K562 (cell line): ENCODE data around the gene ATXN1. TPM values are rescaled to one million over a fixed set of nuclear protein-coding genes. Genes with fewer than 3 reads are reported as not detected.

Experiments used
- ATAC-seq: fragments of 200-7000 bp; cut with Tn5 transposase; 3 replicates; pipeline ENCODE4 v1.9.1; 2020; ENCODE audit warnings: moderate library complexity
- BruUV-seq: library from RNA; stranded (reverse); fragments of 400-500 nt; replicated peaks from 2 replicates; lab custom pipeline; 2021; lab: Mats Ljungman, UMichigan
- CTCF ChIA-PET: fragments of 300-600 bp; formaldehyde crosslinking; extraction: SDS; loops from one replicate; lab custom pipeline; 2021; ENCODE audit warnings: low intra/inter-chr PET ratio; lab: Yijun Ruan, JAX
- POLR2A ChIA-PET: fragments of 300-600, 350-650 bp; sonication (Branson Sonifier 250); formaldehyde crosslinking; extraction: SDS; loops from one replicate; lab custom pipeline; 2021; ENCODE audit warnings: antibody characterized with exemption, inconsistent platforms; lab: Yijun Ruan, JAX
- DNase-seq, 4 experiments: peaks; one replicate each; pipeline versions ENCODE4 v3.0.0 to v3.0.0-alpha.2; 2011 to 2018; ENCODE audit warnings: low spot score in 3 of 4, mixed read lengths in 3 of 4; ENCODE audit errors: extremely low read depth in 1 of 4
- FAIRE-seq: peaks from 2 replicates; lab custom pipeline; 2011; peaks lifted over from hg19 to GRCh38; lab: Jason Lieb, UNC
- H2AFZ ChIP-seq: 2 replicates; pipeline ENCODE4 v1.6.0; 2011; ENCODE audit warnings: low read depth, low read length, control low read depth, inconsistent platforms
- H3K27ac ChIP-seq: fragments of 200-600 bp; 3 replicates; pipeline ENCODE4 v1.8.0; 2011; ENCODE audit warnings: low read depth, mild to moderate bottlenecking, control low read depth, inconsistent platforms, low read length, moderate library complexity, mixed read lengths; ENCODE audit errors: extremely low read depth
- H3K27me3 ChIP-seq, 2 experiments: fragments of 300-600 bp in 1 of 2; 2 replicates in 1 of 2; 3 replicates in 1 of 2; pipeline versions ENCODE4 v1.6.0 to v1.8.0; 2011; ENCODE audit warnings: inconsistent platforms in 2 of 2, low read length in 2 of 2, mild to moderate bottlenecking in 1 of 2, mixed read lengths in 1 of 2, moderate library complexity in 1 of 2; ENCODE audit not compliant: control insufficient read depth in 2 of 2, insufficient read depth in 2 of 2
- H3K36me3 ChIP-seq: fragments of 300-600 bp; 3 replicates; pipeline ENCODE4 v1.8.0; 2011; ENCODE audit warnings: mild to moderate bottlenecking, low read length, inconsistent platforms; ENCODE audit not compliant: control insufficient read depth, insufficient read depth
- H3K4me1 ChIP-seq, 2 experiments: fragments of 200-600 bp in 1 of 2; replicated peaks in 1 of 2; 2 replicates in 1 of 2; 3 replicates in 1 of 2; pipeline versions ENCODE4 v1.5.1 to v1.8.0; 2011; ENCODE audit warnings: inconsistent platforms in 2 of 2, low read length in 2 of 2, mild to moderate bottlenecking in 1 of 2, mixed read lengths in 1 of 2, moderate library complexity in 1 of 2; ENCODE audit not compliant: control insufficient read depth in 2 of 2, insufficient read depth in 2 of 2
- H3K4me2 ChIP-seq: 2 replicates; pipeline ENCODE4 v1.6.1; 2011; ENCODE audit warnings: low read length, control low read depth, inconsistent platforms, mixed read lengths; ENCODE audit not compliant: insufficient read depth
- H3K4me3 ChIP-seq: fragments of 200-600 bp; sonication (generic), shearing (Covaris generic); 2 replicates; pipeline ENCODE4 v1.5.1; 2016; ENCODE audit warnings: control low read depth, inconsistent platforms
- H3K79me2 ChIP-seq: fragments of 200-600 bp; 3 replicates; pipeline ENCODE4 v1.8.0; 2011; ENCODE audit warnings: low read length, inconsistent platforms; ENCODE audit not compliant: control insufficient read depth, insufficient read depth
- H3K9ac ChIP-seq, 2 experiments: 2 replicates each; pipeline versions ENCODE4 v1.6.0 to v1.6.1; 2011; ENCODE audit warnings: low read depth in 2 of 2, low read length in 2 of 2, control low read depth in 1 of 2, inconsistent platforms in 1 of 2, mild to moderate bottlenecking in 1 of 2, mixed read lengths in 1 of 2; ENCODE audit not compliant: insufficient read depth in 1 of 2
- H3K9me1 ChIP-seq: one replicate; pipeline ENCODE4 v1.6.0; 2011; ENCODE audit warnings: inconsistent platforms, mild to moderate bottlenecking, low read length, moderate library complexity; ENCODE audit not compliant: control insufficient read depth, insufficient read depth
- H3K9me3 ChIP-seq: replicated peaks from 2 replicates; pipeline ENCODE4 v1.5.1; 2011; ENCODE audit warnings: low read depth, low read length, inconsistent platforms; ENCODE audit not compliant: control insufficient read depth, insufficient read depth
- H4K20me1 ChIP-seq: replicated peaks from 2 replicates; pipeline ENCODE4 v1.6.1; 2011; ENCODE audit warnings: low read length, inconsistent platforms, mixed read lengths; ENCODE audit not compliant: control insufficient read depth, insufficient read depth
- ARID3A ChIP-seq: IDR thresholded peaks from 2 replicates; pipeline ENCODE4 v1.6.1; 2012; ENCODE audit warnings: low read depth, low read length, improper control_type of control experiment, borderline replicate concordance
- BRCA1 ChIP-seq, 2 experiments: fragments of 450-650 bp in 1 of 2; sonication (generic) in 1 of 2; formaldehyde crosslinking in 1 of 2; IDR thresholded peaks; 2 replicates each; pipeline versions ENCODE4 v1.5.0 to v1.6.1; 2017 to 2020; ENCODE audit warnings: mild to moderate bottlenecking in 1 of 2, missing genetic modification reagents in 1 of 2
- CBX1 ChIP-seq: sonication (generic); IDR thresholded peaks from 2 replicates; pipeline ENCODE4 v1.6.1; 2016; ENCODE audit warnings: antibody characterized with exemption, low read depth, mild to moderate bottlenecking
- HDAC6 ChIP-seq: IDR thresholded peaks from 2 replicates; pipeline ENCODE4 v1.6.1; 2012; ENCODE audit warnings: low read depth, mild to moderate bottlenecking, control low read depth, inconsistent platforms, low read length, moderate library complexity
- KDM2B ChIP-seq: fragments of 250-450 bp; sonication (Bioruptor Pico); IDR thresholded peaks from 2 replicates; pipeline ENCODE4 v1.8.0; 2021; ENCODE audit warnings: mild to moderate bottlenecking, moderate library complexity
- MAFF ChIP-seq: IDR thresholded peaks from 2 replicates; pipeline ENCODE4 v1.6.1; 2012; ENCODE audit warnings: low read length, improper control_type of control experiment
- MLLT1 ChIP-seq, 2 experiments: fragments of 450-650 bp; IDR thresholded peaks; 2 replicates each; pipeline ENCODE4 v1.6.1; 2016
- NUFIP1 ChIP-seq: fragments of 450-650 bp; IDR thresholded peaks from 2 replicates; pipeline ENCODE4 v1.6.1; 2018; ENCODE audit not compliant: partially characterized antibody
- PTRF ChIP-seq: fragments of 450-650 bp; IDR thresholded peaks from 2 replicates; pipeline ENCODE4 v1.6.1; 2016; ENCODE audit warnings: mild to moderate bottlenecking, missing genetic modification characterization, missing compliant biosample characterization
- SAFB2 ChIP-seq: fragments of 200-400 bp; formaldehyde crosslinking; IDR thresholded peaks from 2 replicates; pipeline ENCODE4 v1.6.1; 2018; ENCODE audit warnings: borderline replicate concordance, low read length, low read depth, moderate library complexity; ENCODE audit not compliant: severe bottlenecking
- U2AF2 ChIP-seq: fragments of 200-400 bp; formaldehyde crosslinking; optimal IDR thresholded peaks from 2 replicates; pipeline ENCODE3; 2017; ENCODE audit warnings: low read depth, mild to moderate bottlenecking, low read length
- ZBTB2 ChIP-seq: fragments of 450-650 bp; IDR thresholded peaks from 2 replicates; pipeline ENCODE4 v1.6.1; 2016; ENCODE audit warnings: antibody characterized with exemption
- ZKSCAN8 ChIP-seq: fragments of 200-800 bp; sonication (Bioruptor generic); IDR thresholded peaks from 2 replicates; pipeline ENCODE4 v1.6.1; 2016; ENCODE audit warnings: missing genetic modification characterization, missing compliant biosample characterization
- ZNF12 ChIP-seq: sonication (generic); formaldehyde crosslinking; IDR thresholded peaks from 2 replicates; pipeline ENCODE4 v1.4.0; 2020; ENCODE audit warnings: mild to moderate bottlenecking, missing genetic modification reagents
- ZNF398 ChIP-seq: fragments of 250-450 bp; sonication (Bioruptor Pico); IDR thresholded peaks from 2 replicates; pipeline ENCODE4 v1.8.0; 2021; ENCODE audit warnings: moderate library complexity, mild to moderate bottlenecking, inconsistent platforms
- ZNF507 ChIP-seq: conservative IDR thresholded peaks from 2 replicates; pipeline ENCODE4 v1.6.1; 2017; ENCODE audit warnings: missing genetic modification characterization, missing compliant biosample characterization
- ZNF696 ChIP-seq: fragments of 250-450 bp; sonication (Bioruptor Pico); conservative IDR thresholded peaks from 2 replicates; pipeline ENCODE4 v1.4.0; 2020; ENCODE audit warnings: mild to moderate bottlenecking, moderate library complexity
- WGBS: fragments of 100-300 bp; shearing (Covaris generic); methylation state at CpG from one replicate; pipeline ENCODE4 v1.1.6; 2016; ENCODE audit warnings: low coverage, mixed read lengths; ENCODE audit not compliant: insufficient coverage; ENCODE audit errors: missing lambda C conversion rate; 5-methylcytosine and 5-hydroxymethylcytosine counted together
- in situ Hi-C: fragments of 300-500 bp; cut with MboI; formaldehyde crosslinking; loops from 4 replicates; pipeline ENCODE4 v1.15.0; 2018; ENCODE audit warnings: inconsistent platforms, mixed read lengths
- intact Hi-C: fragments of 100-400 bp; cut with micrococcal nuclease; formaldehyde crosslinking; loops from 2 replicates; pipeline ENCODE4 v1.14.2; 2022
- polyA plus RNA-seq, 8 experiments: library from polyadenylated mRNA; depleted of rRNA in 4 of 8; stranded (reverse) in 5 of 8; unstranded in 3 of 8; fragments of >200 nt; fragmentation: Nextera tagmentation in 2 of 8; fragmentation: Illumina TruSeq in 1 of 8; extraction: Ambion mirVana in 2 of 8; extraction: Trizol in 1 of 8; gene quantifications; 2 replicates each; pipeline versions ENCODE4 v1.2.1 to v1.2.3, GENCODE V29; 2011 to 2014; ENCODE audit warnings: inconsistent platforms in 1 of 8, missing spikeins in 1 of 8
- total RNA-seq, 7 experiments: library from RNA; depleted of rRNA in 6 of 7; stranded (reverse); fragments of >200 nt in 6 of 7; fragmentation: Illumina TruSeq in 2 of 7; extraction: Trizol in 2 of 7; gene quantifications; 2 replicates each; pipeline versions ENCODE4 v1.2.1 to v1.2.3, GENCODE V29; 2011 to 2021; ENCODE audit warnings: low replicate concordance in 1 of 7

ATXN1 gene
- total and polyA plus RNA-seq, 9 of the 15 experiments (the other 6 are each of a cell fraction or from before 2014, with no cell fraction given): under 0.01 to 1.2 (median 0.58) TPM

GRCh38 chr6:16746401-16746800 is 14.9 kb downstream of the ATXN1 start:
- ATAC-seq (no peak), FAIRE-seq (no peak), DNase-seq (no peak)
- H3K4me1 ChIP-seq: no peaks in the 10 kb centered on the region
- in situ Hi-C loops: no loop called here
- H3K79me2 ChIP-seq: no peaks in the 10 kb centered on the region
- ChIA-PET CTCF (no interaction called here), POLR2A (no interaction called here)
- no peaks in the 10 kb centered on the region for H3K9me3 ChIP-seq
- H2AFZ ChIP-seq: no peak overlapping the region
- no peaks in the 10 kb centered on the region for H3K9me1 ChIP-seq
- H3K36me3 ChIP-seq: no peaks in the 10 kb centered on the region
- intact Hi-C loops: no loop called here
- no peak overlapping the region for H3K4me3 ChIP-seq
- H3K4me2 ChIP-seq: no peak overlapping the region
- no peak overlapping the region for H3K9ac ChIP-seq
- H3K27ac ChIP-seq: no peak overlapping the region
- 3% methylated on average over 3 of the region's 3 CpGs for WGBS
- BruUV-seq: no TSS peak
- peaks cover 2 to 13% of the 10 kb centered on the region in 2 experiments; a peak in 4 of 5 replicates for H3K27me3 ChIP-seq
- H4K20me1 ChIP-seq: no peaks in the 10 kb centered on the region
- no peak for TF ChIP-seq CBX1
- no peak for TF ChIP-seq ZNF12 (CRISPR knock-in tag)
- TF ChIP-seq ARID3A: no peak
- no peak for TF ChIP-seq KDM2B
- TF ChIP-seq MLLT1 (IDR thresholded peaks at IDR 0.05): no peak
- no peak for TF ChIP-seq BRCA1 (IDR thresholded peaks at IDR 0.05)
- TF ChIP-seq BRCA1 (CRISPR knock-in tag; IDR thresholded peaks at IDR 0.05): no peak
- TF ChIP-seq ZNF398 (CRISPR knock-in tag): no peak
- TF ChIP-seq ZNF507 (tag): no peak
- TF ChIP-seq NUFIP1: no peak
- no peak for TF ChIP-seq SAFB2
- no peak for TF ChIP-seq ZBTB2
- no peak for TF ChIP-seq U2AF2
- no peak for TF ChIP-seq ZNF696
- TF ChIP-seq PTRF (tag): no peak
- no peak for TF ChIP-seq HDAC6
- TF ChIP-seq ZKSCAN8 (CRISPR knock-in tag): no peak
- TF ChIP-seq MAFF: no peak
